Measurements from ENCODE around the gene ARHGEF37. TPM values are rescaled to one million over a fixed set of nuclear protein-coding genes. Genes with fewer than 3 reads are reported as not detected.

ARHGEF37 gene
- total and polyA plus RNA-seq, 9 of the 15 experiments (the other 6 are each of a cell fraction or from before 2014, with no cell fraction given), result 0.01 to 0.27 (median 0.05) TPM

DNA sequence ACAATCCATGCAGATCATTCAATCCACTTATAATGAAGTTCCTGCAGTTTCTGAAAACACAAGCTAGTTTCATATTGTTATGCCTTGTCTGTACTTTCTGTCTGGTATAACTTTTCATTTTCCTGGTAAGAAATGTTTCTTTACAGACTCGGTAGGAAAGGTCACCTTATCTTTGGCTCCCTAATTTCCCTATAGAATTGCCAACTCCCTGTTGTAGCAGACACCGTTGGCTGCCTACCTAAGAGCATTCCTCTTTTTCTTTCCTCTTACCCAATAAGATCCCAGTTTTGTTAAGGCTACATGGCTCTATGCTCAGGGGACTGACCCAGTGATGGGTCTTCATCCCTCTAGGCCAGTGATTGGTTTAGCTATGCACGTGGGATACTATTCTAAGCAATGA is 6.2 kb upstream of the ARHGEF37 start:
- no peak overlapping the region for H3K4me2 ChIP-seq (ENCODE audit: insufficient read depth, low read length)
- no peak overlapping the region for H2AFZ ChIP-seq (ENCODE audit: low read depth, low read length)
- H3K27me3 ChIP-seq (ENCODE audit: control insufficient read depth in 2 of 2, insufficient read depth in 2 of 2, low read length in 2 of 2), result no peaks in the 10 kb centered on the region
- H4K20me1 ChIP-seq (replicated peaks; ENCODE audit: control insufficient read depth, insufficient read depth, low read length), result no peaks in the 10 kb centered on the region
- DNase-seq (ENCODE audit: extremely low read depth in 1 of 4, low spot score in 3 of 4) (no peak), ATAC-seq (no peak), FAIRE-seq (no peak)
- no peaks in the 10 kb centered on the region for H3K9me1 ChIP-seq (ENCODE audit: control insufficient read depth, insufficient read depth, low read length)
- H3K9ac ChIP-seq (ENCODE audit: insufficient read depth in 1 of 2, low read depth in 2 of 2, low read length in 2 of 2), result no peak overlapping the region
- no peaks in the 10 kb centered on the region for H3K36me3 ChIP-seq (ENCODE audit: control insufficient read depth, insufficient read depth, low read length)
- no TSS peak for BruUV-seq (replicated peaks)
- no peaks in the 10 kb centered on the region for H3K4me1 ChIP-seq (replicated peaks in 1 of 2; ENCODE audit: control insufficient read depth in 2 of 2, insufficient read depth in 2 of 2, low read length in 2 of 2)
- ChIA-PET CTCF (ENCODE audit: low intra/inter-chr PET ratio) (no interaction called here), POLR2A (interaction anchor here (1.2 kb wide), 1 partner anchor 16 kb away, joined by 3 read pairs; no protein-coding TSS in a partner anchor)
- intact Hi-C loops (cut with micrococcal nuclease), result no loop called here
- H3K4me3 ChIP-seq, result no peak overlapping the region
- no peaks in the 10 kb centered on the region for H3K79me2 ChIP-seq (ENCODE audit: control insufficient read depth, insufficient read depth, low read length)
- no peak overlapping the region for H3K27ac ChIP-seq (ENCODE audit: extremely low read depth, low read depth, low read length)
- in situ Hi-C loops (cut with MboI), result no loop called here
- WGBS (ENCODE audit: insufficient coverage, low coverage, missing lambda C conversion rate), result 4% methylated on average over 3 of the region's 3 CpGs
- TF ChIP-seq, protein P1, sequence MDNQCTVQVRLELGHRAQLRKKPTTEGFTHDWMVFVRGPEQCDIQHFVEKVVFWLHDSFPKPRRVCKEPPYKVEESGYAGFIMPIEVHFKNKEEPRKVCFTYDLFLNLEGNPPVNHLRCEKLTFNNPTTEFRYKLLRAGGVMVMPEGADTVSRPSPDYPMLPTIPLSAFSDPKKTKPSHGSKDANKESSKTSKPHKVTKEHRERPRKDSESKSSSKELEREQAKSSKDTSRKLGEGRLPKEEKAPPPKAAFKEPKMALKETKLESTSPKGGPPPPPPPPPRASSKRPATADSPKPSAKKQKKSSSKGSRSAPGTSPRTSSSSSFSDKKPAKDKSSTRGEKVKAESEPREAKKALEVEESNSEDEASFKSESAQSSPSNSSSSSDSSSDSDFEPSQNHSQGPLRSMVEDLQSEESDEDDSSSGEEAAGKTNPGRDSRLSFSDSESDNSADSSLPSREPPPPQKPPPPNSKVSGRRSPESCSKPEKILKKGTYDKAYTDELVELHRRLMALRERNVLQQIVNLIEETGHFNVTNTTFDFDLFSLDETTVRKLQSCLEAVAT (IDR thresholded peaks at IDR 0.05), result no peak
- TF ChIP-seq FOSL1 (tag; conservative IDR thresholded peaks at IDR 0.05), result no peak
- TF ChIP-seq ETV6 (IDR thresholded peaks at IDR 0.05; ENCODE audit: borderline replicate concordance in 1 of 2, low read depth in 2 of 2, low read length in 1 of 2), result no peak
- TF ChIP-seq ETV6 (CRISPR knock-in tag; IDR thresholded peaks at IDR 0.05; ENCODE audit: borderline replicate concordance), result no peak
- TF ChIP-seq PYGO2 (tag; IDR thresholded peaks at IDR 0.05), result no peak
- no peak for TF ChIP-seq NRF1 (conservative IDR thresholded peaks at IDR 0.05 in 1 of 2, IDR thresholded peaks at IDR 0.05 in 1 of 2)
- no peak for TF ChIP-seq RBM39 (optimal IDR thresholded peaks at IDR 0.05; ENCODE audit: low read depth, low read length)
- no peak for TF ChIP-seq TSC22D4 (tag; IDR thresholded peaks at IDR 0.05)
- TF ChIP-seq RFX5 (IDR thresholded peaks at IDR 0.05; ENCODE audit: low read depth, low read length), result no peak
- TF ChIP-seq PTBP1 (IDR thresholded peaks at IDR 0.05; ENCODE audit: low read depth, low read length), result no peak
- H3K9me3 ChIP-seq (replicated peaks; ENCODE audit: control insufficient read depth, insufficient read depth, low read depth, low read length), result no peaks in the 10 kb centered on the region

All from K562 (cell line).